GM12878 (cell line): Measurements from ENCODE around the gene HDHD3. TPM values are rescaled to one million over a fixed set of nuclear protein-coding genes. Genes with fewer than 3 reads are reported as not detected.

Source experiments
- ATAC-seq: fragments of 200-7000 bp; cut with Tn5 transposase; 3 replicates; pipeline ENCODE4 v1.9.1; 2020; ENCODE audit warnings: mild to moderate bottlenecking, moderate library complexity
- BruUV-seq: library from RNA; stranded (reverse); fragments of 400-500 nt; replicated peaks from 2 replicates; lab custom pipeline; 2021; lab: Mats Ljungman, UMichigan
- CTCF ChIA-PET: fragments of 300-600 bp; sonication (Branson Sonifier 250); formaldehyde crosslinking; extraction: SDS; loops from one replicate; lab custom pipeline; 2021; ENCODE audit warnings: inconsistent platforms; lab: Yijun Ruan, JAX
- POLR2A ChIA-PET: fragments of 350-600 bp; formaldehyde crosslinking; extraction: SDS; loops from one replicate; lab custom pipeline; 2021; ENCODE audit warnings: inconsistent platforms; lab: Charles Lee
- RAD21 ChIA-PET: fragments of 300-600 bp; sonication (Branson Sonifier 250); formaldehyde crosslinking; loops from one replicate; lab custom pipeline; 2023; ENCODE audit warnings: antibody characterized with exemption; ENCODE audit not compliant: unreplicated experiment; lab: Charles Lee
- SMC1A ChIA-PET: fragments of 300-600 bp; sonication (Branson Sonifier 250); formaldehyde crosslinking; loops from one replicate; lab custom pipeline; 2023; ENCODE audit not compliant: unreplicated experiment, uncharacterized antibody; lab: Charles Lee
- DNase-seq: peaks from one replicate; pipeline ENCODE4 v3.0.0-alpha.2; 2011; ENCODE audit warnings: low read depth, low spot score
- FAIRE-seq: peaks from 3 replicates; lab custom pipeline; 2011; peaks lifted over from hg19 to GRCh38; lab: Jason Lieb, UNC
- H2AFZ ChIP-seq: 2 replicates; pipeline ENCODE4 v1.6.0; 2011; ENCODE audit warnings: low read depth, low read length, control low read depth; ENCODE audit not compliant: control insufficient read depth
- H3K27ac ChIP-seq: 2 replicates; pipeline ENCODE4 v1.5.1; 2011; ENCODE audit warnings: control low read depth; ENCODE audit not compliant: control insufficient read depth, insufficient read depth
- H3K27me3 ChIP-seq, 2 experiments: replicated peaks in 1 of 2; 2 replicates each; pipeline versions ENCODE4 v1.6.0 to v1.6.1; 2011; ENCODE audit warnings: low read length in 1 of 2; ENCODE audit not compliant: control insufficient read depth in 2 of 2, insufficient read depth in 2 of 2
- H3K36me3 ChIP-seq, 2 experiments: 2 replicates each; pipeline ENCODE4 v1.5.1; 2011; ENCODE audit warnings: low read length in 1 of 2; ENCODE audit not compliant: control insufficient read depth in 2 of 2, insufficient read depth in 2 of 2
- H3K4me1 ChIP-seq: 2 replicates; pipeline ENCODE4 v1.6.1; 2011; ENCODE audit warnings: mild to moderate bottlenecking, low read length, moderate library complexity, mixed read lengths; ENCODE audit not compliant: control insufficient read depth, insufficient read depth
- H3K4me2 ChIP-seq: 2 replicates; pipeline ENCODE4 v1.6.0; 2011; ENCODE audit warnings: control low read depth; ENCODE audit not compliant: control insufficient read depth, insufficient read depth
- H3K4me3 ChIP-seq: fragments of 200-600 bp; sonication (generic); 2 replicates; pipeline ENCODE4 v1.5.1; 2016
- H3K79me2 ChIP-seq: 2 replicates; pipeline ENCODE4 v1.6.0; 2011; ENCODE audit warnings: low read length; ENCODE audit not compliant: control insufficient read depth, insufficient read depth
- H3K9ac ChIP-seq: 2 replicates; pipeline ENCODE4 v1.8.0; 2011; ENCODE audit warnings: low read length, control low read depth, mixed read lengths; ENCODE audit not compliant: control insufficient read depth, insufficient read depth
- H3K9me3 ChIP-seq: replicated peaks from 3 replicates; pipeline ENCODE4 v1.5.1; 2011; ENCODE audit warnings: mild to moderate bottlenecking, low read length; ENCODE audit not compliant: control insufficient read depth, insufficient read depth
- H4K20me1 ChIP-seq: 2 replicates; pipeline ENCODE4 v1.6.0; 2011; ENCODE audit not compliant: control insufficient read depth, insufficient read depth
- BMI1 ChIP-seq: fragments of 450-650 bp; IDR thresholded peaks from 2 replicates; pipeline ENCODE4 v1.6.1; 2016; ENCODE audit warnings: mild to moderate bottlenecking, moderate library complexity, borderline replicate concordance
- EP300 ChIP-seq, 2 experiments: fragments of 150-350 bp in 1 of 2; IDR thresholded peaks; 2 replicates each; pipeline ENCODE4 v1.6.1; 2011 to 2012; ENCODE audit warnings: low read depth in 2 of 2, low read length in 2 of 2, borderline replicate concordance in 1 of 2, improper control_type of control experiment in 1 of 2, inconsistent platforms in 1 of 2; ENCODE audit not compliant: control insufficient read depth in 1 of 2
- FOS ChIP-seq: IDR thresholded peaks from 3 replicates; pipeline ENCODE4 v1.6.1; 2011; ENCODE audit warnings: borderline replicate concordance; ENCODE audit not compliant: insufficient read length; ENCODE audit errors: extremely low read depth
- IRF4 ChIP-seq: IDR thresholded peaks from 2 replicates; pipeline ENCODE4 v1.6.1; 2011; ENCODE audit warnings: low read depth, low read length
- JUND ChIP-seq: IDR thresholded peaks from 2 replicates; pipeline ENCODE4 v1.6.1; 2012; ENCODE audit warnings: low read depth, mild to moderate bottlenecking, low read length, improper control_type of control experiment, moderate library complexity
- KAT2A ChIP-seq: conservative IDR thresholded peaks from 2 replicates; pipeline ENCODE4 v1.6.1; 2011; ENCODE audit warnings: low read depth, low read length; ENCODE audit not compliant: control insufficient read depth
- NR2C2 ChIP-seq: IDR thresholded peaks from 2 replicates; pipeline ENCODE4 v1.6.1; 2011; ENCODE audit warnings: borderline replicate concordance, low read depth; ENCODE audit not compliant: control insufficient read depth, insufficient read length
- PML ChIP-seq: IDR thresholded peaks from 2 replicates; pipeline ENCODE4 v1.6.1; 2012; ENCODE audit warnings: low read length, inconsistent platforms
- RUNX3 ChIP-seq: IDR thresholded peaks from 2 replicates; pipeline ENCODE4 v1.6.1; 2012; ENCODE audit warnings: low read length, inconsistent platforms
- SMC3 ChIP-seq: IDR thresholded peaks from 2 replicates; pipeline ENCODE4 v1.6.1; 2011; ENCODE audit warnings: low read length, improper control_type of control experiment, borderline replicate concordance
- ZNF217 ChIP-seq: fragments of 450-650 bp; IDR thresholded peaks from 2 replicates; pipeline ENCODE4 v1.6.1; 2017; ENCODE audit warnings: antibody characterized with exemption, mild to moderate bottlenecking
- ZNF622 ChIP-seq: fragments of 450-650 bp; IDR thresholded peaks from 2 replicates; pipeline ENCODE4 v1.6.1; 2017; ENCODE audit warnings: mild to moderate bottlenecking, inconsistent platforms
- WGBS: methylation state at CpG from one replicate; pipeline ENCODE4 v1.1.6; 2016; ENCODE audit warnings: low lambda C conversion rate; ENCODE audit not compliant: insufficient replicate concordance, insufficient coverage; ENCODE audit errors: missing lambda C conversion rate; 5-methylcytosine and 5-hydroxymethylcytosine counted together
- in situ Hi-C: fragments of 300-500 bp; cut with MboI; formaldehyde crosslinking; loops from 9 replicates; pipeline ENCODE4 v1.14.3; 2018; ENCODE audit warnings: mixed read lengths
- intact Hi-C: fragments of 100-400 bp; cut with micrococcal nuclease; formaldehyde crosslinking; loops from one replicate; pipeline ENCODE4 v1.14.2; 2022; ENCODE audit not compliant: unreplicated experiment
- polyA plus RNA-seq, 11 experiments: library from polyadenylated mRNA; depleted of rRNA in 4 of 11; unstranded in 6 of 11; stranded (reverse) in 5 of 11; fragments of >200 nt; fragmentation: Nextera tagmentation in 4 of 11; fragmentation: Illumina TruSeq in 1 of 11; extraction: Ambion mirVana in 4 of 11; extraction: Trizol in 1 of 11; gene quantifications; 1 replicate in 1 of 11; 2 replicates in 10 of 11; pipeline versions ENCODE4 v1.2.1 to v1.2.3, GENCODE V29; 2011 to 2016; ENCODE audit warnings: inconsistent platforms in 2 of 11, missing spikeins in 2 of 11, low read depth in 1 of 11
- total RNA-seq, 4 experiments: library from RNA; depleted of rRNA in 3 of 4; stranded (reverse); fragments of >200 nt in 3 of 4; fragmentation: Illumina TruSeq in 1 of 4; extraction: Trizol in 1 of 4; gene quantifications; 2 replicates each; pipeline versions ENCODE4 v1.2.1 to v1.2.3, GENCODE V29; 2013 to 2021
- TF ChIP-seq, protein P1 (sequence below): fragments of 450-650 bp; formaldehyde crosslinking; IDR thresholded peaks from 2 replicates; pipeline ENCODE4 v1.4.0; 2020; ENCODE audit warnings: mild to moderate bottlenecking, moderate library complexity
- TF ChIP-seq, protein P2 (sequence below): fragments of 450-650 bp; conservative IDR thresholded peaks from 2 replicates; pipeline ENCODE4 v1.6.1; 2017; ENCODE audit warnings: mild to moderate bottlenecking, moderate library complexity

Gene HDHD3
- total and polyA plus RNA-seq, 10 of the 15 experiments (the other 5 are each of a cell fraction or from before 2014, with no cell fraction given) = 1.3 to 29.4 (median 17.9) TPM

DNA sequence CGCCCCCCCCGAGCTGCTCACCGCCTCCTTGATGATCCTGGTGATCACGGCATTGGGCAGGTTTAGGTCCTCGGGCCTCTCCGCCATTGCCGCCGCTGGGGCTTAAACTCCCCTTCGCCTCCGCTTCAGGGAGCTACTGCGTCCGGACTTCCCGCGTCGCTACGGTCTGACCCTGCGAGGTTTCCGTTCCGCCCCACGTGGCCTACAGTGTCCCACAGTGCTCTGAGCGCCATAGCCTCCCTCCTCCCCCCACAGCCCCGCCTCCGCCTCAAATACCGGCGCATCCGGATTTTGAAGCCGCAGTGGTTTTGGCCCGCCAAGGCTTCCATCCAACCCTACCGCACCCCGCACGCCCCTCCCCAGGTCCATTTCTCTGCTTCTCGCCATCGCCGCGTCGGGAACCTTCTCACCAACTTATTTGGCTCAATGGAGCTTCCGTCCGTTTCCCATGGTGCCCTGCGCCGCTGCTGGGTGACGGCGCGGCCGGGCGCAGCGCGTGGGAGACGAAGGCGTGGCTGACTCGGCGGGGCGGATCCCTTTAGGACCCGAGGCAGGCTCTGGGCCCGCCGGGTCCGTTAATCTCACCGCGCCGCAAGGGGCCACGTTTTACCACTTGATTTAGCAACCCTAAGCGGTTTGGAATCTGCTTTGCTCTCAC, 33.5 kb upstream of the HDHD3 start, which contains the start of the genes C9orf43 and POLE3:
TSS of gene C9orf43 (plus strand) at position 541 of the 658 bp plus-strand sequence. CDS start 2,747 bp downstream, outside the sequence.
TSS of gene POLE3 (minus strand) at position 469 of the 658 bp plus-strand sequence. CDS start at position 87, 382 bp downstream.
- peaks cover 19% of the 10 kb centered on the region for H3K79me2 ChIP-seq
- FAIRE-seq = peak; percentile 95
- peaks cover 0 to 10% of the 10 kb centered on the region in 2 experiments; a peak in 1 of 4 replicates for H3K36me3 ChIP-seq
- H3K4me1 ChIP-seq = peaks cover 16% of the 10 kb centered on the region; the same call in 1 of the 2 replicates
- in situ Hi-C loops = no loop called here
- peak; percentile 80 for DNase-seq
- SMC1A ChIA-PET = interaction anchor here (0.7 to 1.8 kb wide), 11 partner anchors 12 to 248 kb away, joined by 3 to 11 read pairs (median 4); partner anchors contain the start of genes CDC26, PRPF4 and WDR31
- BruUV-seq = no TSS peak
- H4K20me1 ChIP-seq = no peaks in the 10 kb centered on the region
- peak; percentile 96 for ATAC-seq
- peak within 1 kb of the TSS; percentile 97 for H2AFZ ChIP-seq
- peak within 1 kb of the TSS; percentile 93 for H3K9ac ChIP-seq
- CTCF ChIA-PET = interaction anchor here (0.7 to 5.3 kb wide), 19 partner anchors 10 to 255 kb away, joined by 3 to 72 read pairs (median 3); partner anchors contain the start of genes ALAD, CDC26 and PRPF4
- POLR2A ChIA-PET = interaction anchor here (0.7 to 2.6 kb wide), 12 partner anchors 9 to 192 kb away, joined by 3 to 18 read pairs (median 4); partner anchors contain the start of genes ALAD, CDC26 and PRPF4
- peak within 1 kb of the TSS; percentile 92 for H3K4me3 ChIP-seq
- peak within 1 kb of the TSS; percentile 81 for H3K4me2 ChIP-seq
- under 1% methylated on average over 55 of the region's 61 CpGs for WGBS
- RAD21 ChIA-PET = interaction anchor here (0.6 to 2.5 kb wide), 21 partner anchors 10 to 247 kb away, joined by 3 to 16 read pairs (median 5); partner anchors contain the start of genes ALAD, CDC26, FKBP15 and PRPF4
- intact Hi-C loops = no loop called here
- H3K27ac ChIP-seq = peak within 1 kb of the TSS; percentile 98
- H3K9me3 ChIP-seq = no peaks in the 10 kb centered on the region
- no peaks in the 10 kb centered on the region for H3K27me3 ChIP-seq
- TF ChIP-seq EP300 (IDR thresholded peaks at IDR 0.05; ENCODE audit: borderline replicate concordance in 1 of 2, control insufficient read depth in 1 of 2, low read depth in 2 of 2, low read length in 2 of 2) (0 out of 4 replicates have a peak, but pooled peaks of 1 of the 2 experiments have one; percentile 15), ZNF217 (no peak), KAT2A (no peak), NR2C2 (no peak), JUND (no peak), ZNF622 (no peak), SMC3 (no peak), IRF4 (no peak), RUNX3 (peak; percentile 76; the same call in 1 of the 2 replicates), PML (peak; percentile 94; the same call in 1 of the 2 replicates), FOS (no peak), BMI1 (peak; percentile 65; the same call in 1 of the 2 replicates)
- TF ChIP-seq, protein P1, sequence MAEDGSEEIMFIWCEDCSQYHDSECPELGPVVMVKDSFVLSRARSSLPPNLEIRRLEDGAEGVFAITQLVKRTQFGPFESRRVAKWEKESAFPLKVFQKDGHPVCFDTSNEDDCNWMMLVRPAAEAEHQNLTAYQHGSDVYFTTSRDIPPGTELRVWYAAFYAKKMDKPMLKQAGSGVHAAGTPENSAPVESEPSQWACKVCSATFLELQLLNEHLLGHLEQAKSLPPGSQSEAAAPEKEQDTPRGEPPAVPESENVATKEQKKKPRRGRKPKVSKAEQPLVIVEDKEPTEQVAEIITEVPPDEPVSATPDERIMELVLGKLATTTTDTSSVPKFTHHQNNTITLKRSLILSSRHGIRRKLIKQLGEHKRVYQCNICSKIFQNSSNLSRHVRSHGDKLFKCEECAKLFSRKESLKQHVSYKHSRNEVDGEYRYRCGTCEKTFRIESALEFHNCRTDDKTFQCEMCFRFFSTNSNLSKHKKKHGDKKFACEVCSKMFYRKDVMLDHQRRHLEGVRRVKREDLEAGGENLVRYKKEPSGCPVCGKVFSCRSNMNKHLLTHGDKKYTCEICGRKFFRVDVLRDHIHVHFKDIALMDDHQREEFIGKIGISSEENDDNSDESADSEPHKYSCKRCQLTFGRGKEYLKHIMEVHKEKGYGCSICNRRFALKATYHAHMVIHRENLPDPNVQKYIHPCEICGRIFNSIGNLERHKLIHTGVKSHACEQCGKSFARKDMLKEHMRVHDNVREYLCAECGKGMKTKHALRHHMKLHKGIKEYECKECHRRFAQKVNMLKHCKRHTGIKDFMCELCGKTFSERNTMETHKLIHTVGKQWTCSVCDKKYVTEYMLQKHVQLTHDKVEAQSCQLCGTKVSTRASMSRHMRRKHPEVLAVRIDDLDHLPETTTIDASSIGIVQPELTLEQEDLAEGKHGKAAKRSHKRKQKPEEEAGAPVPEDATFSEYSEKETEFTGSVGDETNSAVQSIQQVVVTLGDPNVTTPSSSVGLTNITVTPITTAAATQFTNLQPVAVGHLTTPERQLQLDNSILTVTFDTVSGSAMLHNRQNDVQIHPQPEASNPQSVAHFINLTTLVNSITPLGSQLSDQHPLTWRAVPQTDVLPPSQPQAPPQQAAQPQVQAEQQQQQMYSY (CRISPR knock-in tag) = no peak
- TF ChIP-seq, protein P2, sequence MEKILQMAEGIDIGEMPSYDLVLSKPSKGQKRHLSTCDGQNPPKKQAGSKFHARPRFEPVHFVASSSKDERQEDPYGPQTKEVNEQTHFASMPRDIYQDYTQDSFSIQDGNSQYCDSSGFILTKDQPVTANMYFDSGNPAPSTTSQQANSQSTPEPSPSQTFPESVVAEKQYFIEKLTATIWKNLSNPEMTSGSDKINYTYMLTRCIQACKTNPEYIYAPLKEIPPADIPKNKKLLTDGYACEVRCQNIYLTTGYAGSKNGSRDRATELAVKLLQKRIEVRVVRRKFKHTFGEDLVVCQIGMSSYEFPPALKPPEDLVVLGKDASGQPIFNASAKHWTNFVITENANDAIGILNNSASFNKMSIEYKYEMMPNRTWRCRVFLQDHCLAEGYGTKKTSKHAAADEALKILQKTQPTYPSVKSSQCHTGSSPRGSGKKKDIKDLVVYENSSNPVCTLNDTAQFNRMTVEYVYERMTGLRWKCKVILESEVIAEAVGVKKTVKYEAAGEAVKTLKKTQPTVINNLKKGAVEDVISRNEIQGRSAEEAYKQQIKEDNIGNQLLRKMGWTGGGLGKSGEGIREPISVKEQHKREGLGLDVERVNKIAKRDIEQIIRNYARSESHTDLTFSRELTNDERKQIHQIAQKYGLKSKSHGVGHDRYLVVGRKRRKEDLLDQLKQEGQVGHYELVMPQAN = peak; percentile 96; the same call in 1 of the 2 replicates
